Gastroesophageal sphincter (tissue), 4 donors: ENCODE measurements around the gene ARL13B. TPM values are rescaled to one million over a fixed set of nuclear protein-coding genes. Genes with fewer than 3 reads are reported as not detected.
A peak's percentile ranks its signal among the peaks of the same experiment; 100 is the strongest.

Experiments
- ATAC-seq: fragments of 150-250 bp; one replicate; pipeline ENCODE4 v1.9.1; 2016; ENCODE audit warnings: mild to moderate bottlenecking, moderate library complexity
- H3K27ac ChIP-seq, 4 donors: fragments of 200-600 bp; sonication (generic) in 3 of 4; 1 replicate in 3 of 4; 2 replicates in 1 of 4; pipeline ENCODE4 v1.5.1; 2016 to 2019
- H3K27me3 ChIP-seq: fragments of 200-600 bp; sonication (generic); one replicate; pipeline ENCODE4 v1.5.1; 2019
- H3K36me3 ChIP-seq, 2 donors: fragments of 200-600 bp; sonication (generic); one replicate each; pipeline ENCODE4 v1.5.1; 2019; ENCODE audit warnings: control low read depth in 1 of 2
- H3K4me1 ChIP-seq, 3 donors: fragments of 200-600 bp; sonication (generic); 1 replicate in 2 of 3; 2 replicates in 1 of 3; pipeline ENCODE4 v1.5.1; 2016 to 2019; ENCODE audit warnings: control low read depth in 2 of 3
- H3K4me3 ChIP-seq, 2 donors: fragments of 200-600 bp; sonication (generic); one replicate each; pipeline ENCODE4 v1.5.1; 2019; ENCODE audit warnings: mild to moderate bottlenecking in 1 of 2, moderate library complexity in 1 of 2
- H3K9me3 ChIP-seq, 3 donors: fragments of 200-600 bp; sonication (generic); one replicate each; pipeline ENCODE4 v1.5.1; 2017 to 2019; ENCODE audit warnings: control low read depth in 2 of 3
- EP300 ChIP-seq: sonication (generic); formaldehyde crosslinking; IDR thresholded peaks from one replicate; pipeline ENCODE4 v1.6.1; 2017; ENCODE audit warnings: antibody characterized with exemption, mild to moderate bottlenecking
- POLR2A ChIP-seq, 2 donors: fragments of 450-650 bp; IDR thresholded peaks; one replicate each; pipeline ENCODE4 v1.6.1; 2017; ENCODE audit warnings: antibody characterized with exemption in 2 of 2, mild to moderate bottlenecking in 2 of 2, moderate library complexity in 1 of 2
- POLR2AphosphoS5 ChIP-seq: sonication (generic); formaldehyde crosslinking; IDR thresholded peaks from one replicate; pipeline ENCODE4 v1.6.1; 2017; ENCODE audit warnings: antibody characterized with exemption
- WGBS, 2 donors: methylation state at CpG; one replicate each; pipeline ENCODE4 v1.1.5; 2018; ENCODE audit warnings: low coverage in 1 of 2; 5-methylcytosine and 5-hydroxymethylcytosine counted together
- total RNA-seq, 4 donors: library from RNA; depleted of rRNA; stranded (reverse); fragments of >200 nt; gene quantifications; one replicate each; pipeline ENCODE4 v1.1.0, GENCODE V29; 2016
- TF ChIP-seq, protein P1 (sequence below), 4 experiments: fragments of 200-600 bp in 2 of 4; fragments of 450-650 bp in 2 of 4; sonication (generic) in 1 of 4; IDR thresholded peaks; one replicate each; pipeline ENCODE4 v1.5.1; 2017 to 2019; ENCODE audit warnings: antibody characterized with exemption in 4 of 4, mild to moderate bottlenecking in 2 of 4, moderate library complexity in 2 of 4

The ARL13B gene
- total RNA-seq, 4 donors from 2014 or later: 10.8 to 22.5 (median 15.3) TPM

GRCh38 chr3:93973131-93974126, 6.5 kb upstream of the ARL13B start, which contains the start of gene PROS1:
Gene PROS1 (minus strand): TSS chr3:93973896. CDS start chr3:93973749, 147 bp downstream.
- no peaks in the 10 kb centered on the region for H3K9me3 ChIP-seq
- H3K36me3 ChIP-seq: no peaks in the 10 kb centered on the region
- H3K27me3 ChIP-seq: no peaks in the 10 kb centered on the region
- peak within 1 kb of the TSS; percentile 62 to 75 for H3K4me3 ChIP-seq
- peak; percentile 95 for ATAC-seq
- WGBS, 2 donors: 7 to 8% methylated on average over 3 of the region's 53 CpGs
- no peak for TF ChIP-seq EP300
- peak; percentile 53 to 76 for TF ChIP-seq POLR2A (IDR thresholded peaks at IDR 0.05)
- TF ChIP-seq POLR2AphosphoS5: peak; percentile 74
- TF ChIP-seq, protein P1, sequence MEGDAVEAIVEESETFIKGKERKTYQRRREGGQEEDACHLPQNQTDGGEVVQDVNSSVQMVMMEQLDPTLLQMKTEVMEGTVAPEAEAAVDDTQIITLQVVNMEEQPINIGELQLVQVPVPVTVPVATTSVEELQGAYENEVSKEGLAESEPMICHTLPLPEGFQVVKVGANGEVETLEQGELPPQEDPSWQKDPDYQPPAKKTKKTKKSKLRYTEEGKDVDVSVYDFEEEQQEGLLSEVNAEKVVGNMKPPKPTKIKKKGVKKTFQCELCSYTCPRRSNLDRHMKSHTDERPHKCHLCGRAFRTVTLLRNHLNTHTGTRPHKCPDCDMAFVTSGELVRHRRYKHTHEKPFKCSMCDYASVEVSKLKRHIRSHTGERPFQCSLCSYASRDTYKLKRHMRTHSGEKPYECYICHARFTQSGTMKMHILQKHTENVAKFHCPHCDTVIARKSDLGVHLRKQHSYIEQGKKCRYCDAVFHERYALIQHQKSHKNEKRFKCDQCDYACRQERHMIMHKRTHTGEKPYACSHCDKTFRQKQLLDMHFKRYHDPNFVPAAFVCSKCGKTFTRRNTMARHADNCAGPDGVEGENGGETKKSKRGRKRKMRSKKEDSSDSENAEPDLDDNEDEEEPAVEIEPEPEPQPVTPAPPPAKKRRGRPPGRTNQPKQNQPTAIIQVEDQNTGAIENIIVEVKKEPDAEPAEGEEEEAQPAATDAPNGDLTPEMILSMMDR (IDR thresholded peaks at IDR 0.05): peak in 2 of 4 experiments; percentile 16 to 32
- H3K4me1 ChIP-seq: peaks cover 0 to 29% (median 3%) of the 10 kb centered on the region in 3 donors
- H3K27ac ChIP-seq: peak within 1 kb of the TSS; percentile 66 to 94 (median 88)

DNA sequence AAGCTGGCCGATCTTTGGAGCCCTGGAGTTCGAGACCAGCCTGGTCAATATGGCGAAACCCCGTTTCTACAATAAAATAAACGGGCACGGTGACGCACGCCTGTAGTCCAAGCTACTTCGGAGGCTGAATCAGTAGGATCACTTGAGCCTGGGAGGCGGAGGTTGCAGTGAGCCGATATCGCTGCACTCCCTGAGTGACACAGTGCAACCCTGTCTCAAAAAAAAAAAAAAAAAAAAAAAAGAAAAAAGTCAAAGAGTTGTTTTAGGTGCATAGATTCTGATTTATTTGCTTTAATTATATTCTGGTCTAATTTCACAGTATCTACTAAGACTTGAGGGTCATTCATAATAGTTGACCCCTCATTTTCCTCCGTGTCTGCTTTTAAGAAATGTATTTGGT, 1.7 kb downstream of the ARL13B start:
- no peaks in the 10 kb centered on the region for H3K9me3 ChIP-seq
- H3K4me3 ChIP-seq: no peak overlapping the region
- 75 to 92% methylated on average over 4 to 13 of the region's 13 CpGs for WGBS, 2 donors
- no peak for TF ChIP-seq POLR2AphosphoS5
- TF ChIP-seq, protein P1 (IDR thresholded peaks at IDR 0.05): no peak
- TF ChIP-seq EP300: no peak
- no peak for TF ChIP-seq POLR2A (IDR thresholded peaks at IDR 0.05)
- no peaks in the 10 kb centered on the region for H3K27me3 ChIP-seq
- H3K4me1 ChIP-seq: peaks cover 0 to 26% (median 0%) of the 10 kb centered on the region in 3 donors
- no peaks in the 10 kb centered on the region for H3K36me3 ChIP-seq
- peak overlapping the region in 1 of 4 donors; percentile 98 for H3K27ac ChIP-seq
- ATAC-seq: no peak

DNA sequence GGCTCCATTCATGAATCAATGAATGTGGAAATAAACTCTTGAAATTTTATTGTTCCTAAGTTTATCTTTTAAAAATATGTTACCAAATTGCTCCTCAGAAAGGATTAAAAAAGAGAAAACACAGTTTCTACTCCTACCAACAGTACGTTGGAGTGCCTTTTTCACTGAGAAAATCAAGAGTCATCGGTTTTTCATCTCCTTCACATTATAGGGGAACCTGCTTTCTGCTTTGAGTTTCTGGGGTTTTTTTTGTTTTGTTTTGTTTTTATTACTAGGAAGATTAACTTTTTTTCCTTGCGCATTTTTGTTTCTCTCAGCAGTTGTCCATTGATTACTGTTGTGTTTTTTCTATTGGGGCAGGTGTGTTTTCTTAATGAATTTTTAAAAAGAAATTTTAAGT, 3.5 kb downstream of the ARL13B start:
- WGBS, 2 donors: 89 to 92% methylated on average over 2 to 3 of the region's 3 CpGs
- Histone ChIP-seq H3K4me1 (peaks cover 0 to 26% (median 0%) of the 10 kb centered on the region in 3 donors), H3K36me3 (no peaks in the 10 kb centered on the region), H3K27ac (no peak overlapping the region), H3K4me3 (no peak overlapping the region), H3K9me3 (no peaks in the 10 kb centered on the region), H3K27me3 (no peaks in the 10 kb centered on the region)
- ATAC-seq: no peak
- TF ChIP-seq POLR2AphosphoS5: no peak
- TF ChIP-seq EP300: no peak
- TF ChIP-seq, protein P1 (IDR thresholded peaks at IDR 0.05): no peak
- no peak for TF ChIP-seq POLR2A (IDR thresholded peaks at IDR 0.05)

GRCh38 chr3:93984618-93985017, 4.7 kb downstream of the ARL13B start:
- no peaks in the 10 kb centered on the region for H3K36me3 ChIP-seq
- no peak overlapping the region for H3K27ac ChIP-seq
- H3K4me1 ChIP-seq: peaks cover 0 to 21% (median 0%) of the 10 kb centered on the region in 3 donors
- H3K9me3 ChIP-seq: no peaks in the 10 kb centered on the region
- TF ChIP-seq, protein P1 (IDR thresholded peaks at IDR 0.05): no peak
- no peak for TF ChIP-seq EP300
- no peak for TF ChIP-seq POLR2AphosphoS5
- no peak for TF ChIP-seq POLR2A (IDR thresholded peaks at IDR 0.05)
- WGBS, 2 donors: 92 to 96% methylated on average over 2 to 5 of the region's 5 CpGs
- no peak overlapping the region for H3K4me3 ChIP-seq
- H3K27me3 ChIP-seq: no peaks in the 10 kb centered on the region
- no peak for ATAC-seq
